Endothelial cell of umbilical vein (primary cell): Measurements from ENCODE around the gene PODNL1. TPM values are rescaled to one million over a fixed set of nuclear protein-coding genes. Genes with fewer than 3 reads are reported as not detected.

Source experiments
- BruUV-seq: library from RNA; stranded (reverse); fragments of 400-500 nt; replicated peaks from 2 replicates; lab custom pipeline; 2021; lab: Mats Ljungman, UMichigan
- CTCF ChIA-PET: fragments of 300-600, 350-600 bp; sonication (Branson Sonifier 250); formaldehyde crosslinking; loops from one replicate; lab custom pipeline; 2021; ENCODE audit warnings: antibody characterized with exemption, inconsistent platforms; lab: Charles Lee
- POLR2A ChIA-PET: fragments of 300-600, 350-600 bp; sonication (Branson Sonifier 250); formaldehyde crosslinking; loops from one replicate; lab custom pipeline; 2021; ENCODE audit warnings: antibody characterized with exemption, inconsistent platforms; lab: Charles Lee
- DNase-seq: peaks from one replicate; pipeline ENCODE4 v3.0.0-alpha.2; 2011; ENCODE audit warnings: low read depth, low spot score
- FAIRE-seq: peaks from 2 replicates; lab custom pipeline; 2011; peaks lifted over from hg19 to GRCh38; lab: Jason Lieb, UNC
- H2AFZ ChIP-seq: 2 replicates; pipeline ENCODE4 v1.6.0; 2012; ENCODE audit warnings: low read depth, low read length, control low read depth, inconsistent platforms
- H3K27ac ChIP-seq: 2 replicates; pipeline ENCODE4 v1.5.1; 2011; ENCODE audit warnings: low read depth, mild to moderate bottlenecking, control low read depth, low read length, moderate library complexity; ENCODE audit not compliant: insufficient read depth
- H3K27me3 ChIP-seq, 2 experiments: 2 replicates each; pipeline versions ENCODE4 v1.6.0 to v1.6.1; 2011; ENCODE audit warnings: low read length in 2 of 2, mixed read lengths in 1 of 2; ENCODE audit not compliant: control insufficient read depth in 2 of 2, insufficient read depth in 2 of 2
- H3K36me3 ChIP-seq, 2 experiments: 2 replicates in 1 of 2; 3 replicates in 1 of 2; pipeline ENCODE4 v1.5.1; 2011; ENCODE audit warnings: low read length in 2 of 2, mild to moderate bottlenecking in 1 of 2, moderate library complexity in 1 of 2; ENCODE audit not compliant: control insufficient read depth in 2 of 2, insufficient read depth in 2 of 2; ENCODE audit errors: extremely low read depth in 1 of 2
- H3K4me1 ChIP-seq: 3 replicates; pipeline ENCODE4 v1.5.1; 2011; ENCODE audit warnings: mild to moderate bottlenecking, low read length; ENCODE audit not compliant: control insufficient read depth, insufficient read depth; ENCODE audit errors: extremely low read depth
- H3K4me2 ChIP-seq: 2 replicates; pipeline ENCODE4 v1.6.1; 2011; ENCODE audit warnings: low read length, control low read depth, mixed read lengths; ENCODE audit not compliant: insufficient read depth
- H3K4me3 ChIP-seq, 3 experiments: fragments of 200-600 bp in 1 of 3; sonication (generic), shearing (Covaris generic) in 1 of 3; replicated peaks in 1 of 3; 2 replicates each; pipeline ENCODE4 v1.5.1; 2011 to 2016; ENCODE audit warnings: control low read depth in 3 of 3, low read length in 3 of 3, mild to moderate bottlenecking in 2 of 3, inconsistent platforms in 1 of 3, low read depth in 1 of 3, moderate library complexity in 1 of 3; ENCODE audit not compliant: insufficient read depth in 1 of 3
- H3K79me2 ChIP-seq: 2 replicates; pipeline ENCODE4 v1.6.0; 2012; ENCODE audit warnings: low read length, inconsistent platforms; ENCODE audit not compliant: control insufficient read depth, insufficient read depth
- H3K9ac ChIP-seq: replicated peaks from 2 replicates; pipeline ENCODE3; 2011; ENCODE audit warnings: low read length, control low read depth; ENCODE audit not compliant: insufficient read depth; ENCODE audit errors: extremely low read depth
- H3K9me1 ChIP-seq: replicated peaks from 3 replicates; pipeline ENCODE4 v1.6.0; 2011; ENCODE audit warnings: mild to moderate bottlenecking, low read length; ENCODE audit not compliant: control insufficient read depth, insufficient read depth; ENCODE audit errors: extremely low read depth
- H3K9me3 ChIP-seq: replicated peaks from 2 replicates; pipeline ENCODE4 v1.5.1; 2012; ENCODE audit warnings: low read length, inconsistent platforms; ENCODE audit not compliant: control insufficient read depth, insufficient read depth
- H4K20me1 ChIP-seq: replicated peaks from 2 replicates; pipeline ENCODE3; 2011; ENCODE audit warnings: mild to moderate bottlenecking, low read length; ENCODE audit not compliant: control insufficient read depth, insufficient read depth; ENCODE audit errors: extremely low read depth
- EZH2 ChIP-seq: IDR thresholded peaks from 2 replicates; pipeline ENCODE4 v1.6.1; 2012; ENCODE audit warnings: borderline replicate concordance, low read depth, mild to moderate bottlenecking, moderate library complexity, low read length, inconsistent platforms; ENCODE audit not compliant: severe bottlenecking
- FOS ChIP-seq: IDR thresholded peaks from 2 replicates; pipeline ENCODE4 v1.6.1; 2011; ENCODE audit warnings: mild to moderate bottlenecking, low read length, moderate library complexity, borderline replicate concordance; ENCODE audit not compliant: insufficient read depth
- GATA2 ChIP-seq: IDR thresholded peaks from 2 replicates; pipeline ENCODE4 v1.7.0; 2011; ENCODE audit warnings: low read depth, mild to moderate bottlenecking, moderate library complexity, mixed read lengths, low read length; ENCODE audit not compliant: insufficient read length, insufficient read depth
- JUN ChIP-seq: IDR thresholded peaks from 2 replicates; pipeline ENCODE4 v1.6.1; 2011; ENCODE audit warnings: borderline replicate concordance, low read depth; ENCODE audit not compliant: insufficient read length, insufficient read depth
- MAX ChIP-seq: IDR thresholded peaks from 2 replicates; pipeline ENCODE4 v1.6.1; 2011; ENCODE audit not compliant: insufficient read depth, insufficient read length
- MYC ChIP-seq: IDR thresholded peaks from one replicate; pipeline ENCODE4 v1.6.1; 2011; ENCODE audit warnings: mild to moderate bottlenecking, low read depth, low read length
- POLR2A ChIP-seq: IDR thresholded peaks from 2 replicates; pipeline ENCODE4 v1.6.1; 2012; ENCODE audit warnings: low read depth, mild to moderate bottlenecking, control low read depth, low read length
- POLR2AphosphoS5 ChIP-seq: IDR thresholded peaks from 2 replicates; pipeline ENCODE4 v1.6.1; 2012; ENCODE audit warnings: low read depth, mild to moderate bottlenecking, control low read depth, low read length, moderate library complexity; ENCODE audit not compliant: insufficient read depth
- dilution Hi-C: fragments of 300-500 bp; cut with MboI; formaldehyde crosslinking; loops from one replicate; pipeline ENCODE4 v1.15.0; 2019; ENCODE audit warnings: low sequenced_read_pairs; ENCODE audit not compliant: extremely low pct_ligation_motif_present
- intact Hi-C: fragments of 100-400 bp; cut with micrococcal nuclease; formaldehyde crosslinking; loops from one replicate; pipeline ENCODE4 v1.10.0; 2022
- polyA plus RNA-seq, 4 experiments: library from polyadenylated mRNA; depleted of rRNA in 3 of 4; stranded (reverse) in 3 of 4; unstranded in 1 of 4; fragments of >200 nt; gene quantifications; 2 replicates each; pipeline versions ENCODE4 v1.2.1 to v1.2.3, GENCODE V29; 2011 to 2012; ENCODE audit warnings: missing spikeins in 1 of 4
- total RNA-seq: library from RNA; stranded (reverse); gene quantifications from 2 replicates; pipeline ENCODE4 v1.2.3, GENCODE V29; 2021
- TF ChIP-seq, protein P1 (sequence below), 2 donors: IDR thresholded peaks; 1 replicate in 1 of 2; 2 replicates in 1 of 2; pipeline ENCODE4 v1.5.1; 2011; ENCODE audit warnings: low read length in 2 of 2, mild to moderate bottlenecking in 2 of 2, moderate library complexity in 2 of 2, control low read depth in 1 of 2, inconsistent platforms in 1 of 2, low read depth in 1 of 2; ENCODE audit not compliant: insufficient read depth in 1 of 2; ENCODE audit errors: extremely low read depth in 1 of 2

PODNL1 gene
- total and polyA plus RNA-seq, 2 donors (not counting 3 experiments of a cell fraction or from before 2014, with no cell fraction given), result 0.21 TPM; not detected in 1

- H3K27me3 ChIP-seq, result no peaks in the 10 kb centered on the region
- DNase-seq (no peak), FAIRE-seq (no peak)
- no peak overlapping the region for H3K4me2 ChIP-seq
- no peak overlapping the region for H2AFZ ChIP-seq
- H3K27ac ChIP-seq, result no peak overlapping the region
- no peak overlapping the region for H3K4me3 ChIP-seq
- H3K36me3 ChIP-seq, result no peaks in the 10 kb centered on the region
- BruUV-seq, result no TSS peak
- TF ChIP-seq FOS, result no peak
- TF ChIP-seq EZH2, result no peak
- TF ChIP-seq, protein P1, sequence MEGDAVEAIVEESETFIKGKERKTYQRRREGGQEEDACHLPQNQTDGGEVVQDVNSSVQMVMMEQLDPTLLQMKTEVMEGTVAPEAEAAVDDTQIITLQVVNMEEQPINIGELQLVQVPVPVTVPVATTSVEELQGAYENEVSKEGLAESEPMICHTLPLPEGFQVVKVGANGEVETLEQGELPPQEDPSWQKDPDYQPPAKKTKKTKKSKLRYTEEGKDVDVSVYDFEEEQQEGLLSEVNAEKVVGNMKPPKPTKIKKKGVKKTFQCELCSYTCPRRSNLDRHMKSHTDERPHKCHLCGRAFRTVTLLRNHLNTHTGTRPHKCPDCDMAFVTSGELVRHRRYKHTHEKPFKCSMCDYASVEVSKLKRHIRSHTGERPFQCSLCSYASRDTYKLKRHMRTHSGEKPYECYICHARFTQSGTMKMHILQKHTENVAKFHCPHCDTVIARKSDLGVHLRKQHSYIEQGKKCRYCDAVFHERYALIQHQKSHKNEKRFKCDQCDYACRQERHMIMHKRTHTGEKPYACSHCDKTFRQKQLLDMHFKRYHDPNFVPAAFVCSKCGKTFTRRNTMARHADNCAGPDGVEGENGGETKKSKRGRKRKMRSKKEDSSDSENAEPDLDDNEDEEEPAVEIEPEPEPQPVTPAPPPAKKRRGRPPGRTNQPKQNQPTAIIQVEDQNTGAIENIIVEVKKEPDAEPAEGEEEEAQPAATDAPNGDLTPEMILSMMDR (IDR thresholded peaks at IDR 0.05; ENCODE audit: extremely low read depth in 1 of 2, insufficient read depth in 1 of 2, low read depth in 1 of 2, low read length in 2 of 2), result no peak
- no peak for TF ChIP-seq JUN
- TF ChIP-seq POLR2AphosphoS5, result no peak
- no peak for TF ChIP-seq POLR2A
- no peak for TF ChIP-seq MAX
- TF ChIP-seq MYC, result no peak
- no peak for TF ChIP-seq GATA2
- no peak overlapping the region for H3K9ac ChIP-seq
- H3K4me1 ChIP-seq, result peaks cover 5% of the 10 kb centered on the region
- intact Hi-C loops, result no loop called here
- H3K79me2 ChIP-seq, result no peaks in the 10 kb centered on the region
- POLR2A ChIA-PET, result no interaction called here
- no peaks in the 10 kb centered on the region for H4K20me1 ChIP-seq
- H3K9me1 ChIP-seq, result no peaks in the 10 kb centered on the region
- dilution Hi-C loops, result no loop called here
- CTCF ChIA-PET, result interaction anchor here (1.9 kb wide), 1 partner anchor 165 kb away, joined by 5 read pairs; no protein-coding TSS in a partner anchor
- no peaks in the 10 kb centered on the region for H3K9me3 ChIP-seq
Observed at GRCh38 chr19:13894552-13894951, 43.7 kb downstream of the PODNL1 start.
